Osteocyte (in vitro differentiated cells): ENCODE results near the gene CCNL2. TPM values are rescaled to one million over a fixed set of nuclear protein-coding genes. Genes with fewer than 3 reads are reported as not detected.
"Not testable (repeated sequence)": the region's sequence is repeated elsewhere in the genome, so short reads cannot be mapped to it uniquely, and the experiment has no call there.

Experiments
- DNase-seq: peaks from one replicate; pipeline ENCODE4 v3.0.0; 2021; ENCODE audit warnings: mixed read lengths; ENCODE audit not compliant: unreplicated experiment; ENCODE audit errors: extremely low spot score
- H3K27ac Mint-ChIP-seq: one replicate; pipeline ENCODE4 v1.8.0; 2021; ENCODE audit warnings: mild to moderate bottlenecking, mixed read lengths; ENCODE audit not compliant: unreplicated experiment
- H3K27me3 Mint-ChIP-seq: one replicate; pipeline ENCODE4 v1.8.0; 2021; ENCODE audit warnings: mixed read lengths; ENCODE audit not compliant: unreplicated experiment
- H3K36me3 Mint-ChIP-seq: one replicate; pipeline ENCODE4 v1.8.0; 2021; ENCODE audit warnings: mixed read lengths; ENCODE audit not compliant: unreplicated experiment
- H3K4me1 Mint-ChIP-seq: one replicate; pipeline ENCODE4 v1.8.0; 2021; ENCODE audit warnings: mixed read lengths; ENCODE audit not compliant: unreplicated experiment
- H3K4me3 Mint-ChIP-seq: one replicate; pipeline ENCODE4 v1.8.0; 2021; ENCODE audit warnings: mild to moderate bottlenecking, moderate library complexity, mixed read lengths; ENCODE audit not compliant: unreplicated experiment
- H3K9me3 Mint-ChIP-seq: one replicate; pipeline ENCODE4 v1.8.0; 2021; ENCODE audit warnings: mixed read lengths; ENCODE audit not compliant: unreplicated experiment
- long read RNA-seq: library from polyadenylated mRNA; unstranded; transcript quantifications from one replicate; pipeline ENCODE4 v2.0.0, GENCODE V29; 2021
- total RNA-seq: library from RNA; stranded (reverse); gene quantifications from 2 replicates; pipeline ENCODE4 v1.2.1, GENCODE V29; 2021
- TF ChIP-seq, protein P1 (sequence below): fragments of 200-600 bp; sonication (generic); IDR thresholded peaks from 2 replicates; pipeline ENCODE4 v1.5.0; 2021; ENCODE audit warnings: antibody characterized with exemption, mild to moderate bottlenecking, moderate library complexity

Gene CCNL2
- total RNA-seq = 262 and 272 TPM in 2 replicates
- long read RNA-seq, transcript CCNL2-204 (6 exons, 3,082 nt) = major isoform, 22 of 55 reads
- long read RNA-seq, partial matches to known transcripts = 11 of 55 reads
- long read RNA-seq, other reads (novel, unspliced or antisense) = 14 of 55 reads

DNA sequence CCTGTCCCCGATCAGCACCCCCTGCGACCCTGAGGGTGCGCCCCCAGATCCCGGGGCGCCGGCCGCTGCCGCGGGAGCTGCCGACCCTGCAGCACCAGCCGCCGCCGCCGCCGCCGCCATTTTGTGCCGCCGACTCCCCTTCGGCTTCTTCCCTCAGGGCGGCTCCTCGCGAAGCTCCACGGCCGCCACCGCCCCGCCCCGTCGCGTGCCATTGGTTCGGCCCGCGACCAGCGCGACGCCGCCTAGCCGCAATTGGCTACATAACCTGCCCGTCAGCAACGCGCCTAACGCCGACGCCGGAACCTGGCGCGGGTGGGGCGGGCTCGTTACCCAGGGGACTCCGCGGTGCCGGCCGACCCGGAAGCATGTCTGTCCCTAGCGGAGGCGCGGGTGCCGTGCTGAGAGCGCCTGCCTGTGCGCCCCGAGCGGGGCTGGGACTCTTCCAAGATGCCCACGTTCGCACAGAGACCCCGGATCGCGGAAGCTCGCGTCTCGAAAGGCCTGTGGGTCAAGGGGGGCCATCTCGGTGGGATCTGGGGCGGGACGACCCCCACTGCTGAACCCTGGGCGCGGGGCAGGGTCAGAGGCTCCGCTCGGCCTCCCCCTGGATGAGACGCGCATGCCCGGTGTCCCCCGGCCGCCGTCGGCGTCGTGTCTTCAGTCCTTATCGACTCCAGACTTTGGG lies at the start of gene CCNL2:
Gene CCNL2 (minus strand): TSS at position 149 of the 685 bp plus-strand sequence. CDS start 29 bp downstream, at position 120.
- Mint-ChIP-seq H3K27me3 (no peaks in the 10 kb centered on the region), H3K27ac (peak within 1 kb of the TSS; percentile 84), H3K36me3 (peaks cover 31% of the 10 kb centered on the region), H3K4me1 (peaks cover 29% of the 10 kb centered on the region), H3K4me3 (peak within 1 kb of the TSS; percentile 85), H3K9me3 (no peaks in the 10 kb centered on the region)
- peak; percentile 100 for DNase-seq
- TF ChIP-seq, protein P1, sequence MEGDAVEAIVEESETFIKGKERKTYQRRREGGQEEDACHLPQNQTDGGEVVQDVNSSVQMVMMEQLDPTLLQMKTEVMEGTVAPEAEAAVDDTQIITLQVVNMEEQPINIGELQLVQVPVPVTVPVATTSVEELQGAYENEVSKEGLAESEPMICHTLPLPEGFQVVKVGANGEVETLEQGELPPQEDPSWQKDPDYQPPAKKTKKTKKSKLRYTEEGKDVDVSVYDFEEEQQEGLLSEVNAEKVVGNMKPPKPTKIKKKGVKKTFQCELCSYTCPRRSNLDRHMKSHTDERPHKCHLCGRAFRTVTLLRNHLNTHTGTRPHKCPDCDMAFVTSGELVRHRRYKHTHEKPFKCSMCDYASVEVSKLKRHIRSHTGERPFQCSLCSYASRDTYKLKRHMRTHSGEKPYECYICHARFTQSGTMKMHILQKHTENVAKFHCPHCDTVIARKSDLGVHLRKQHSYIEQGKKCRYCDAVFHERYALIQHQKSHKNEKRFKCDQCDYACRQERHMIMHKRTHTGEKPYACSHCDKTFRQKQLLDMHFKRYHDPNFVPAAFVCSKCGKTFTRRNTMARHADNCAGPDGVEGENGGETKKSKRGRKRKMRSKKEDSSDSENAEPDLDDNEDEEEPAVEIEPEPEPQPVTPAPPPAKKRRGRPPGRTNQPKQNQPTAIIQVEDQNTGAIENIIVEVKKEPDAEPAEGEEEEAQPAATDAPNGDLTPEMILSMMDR = peak; percentile 58

DNA sequence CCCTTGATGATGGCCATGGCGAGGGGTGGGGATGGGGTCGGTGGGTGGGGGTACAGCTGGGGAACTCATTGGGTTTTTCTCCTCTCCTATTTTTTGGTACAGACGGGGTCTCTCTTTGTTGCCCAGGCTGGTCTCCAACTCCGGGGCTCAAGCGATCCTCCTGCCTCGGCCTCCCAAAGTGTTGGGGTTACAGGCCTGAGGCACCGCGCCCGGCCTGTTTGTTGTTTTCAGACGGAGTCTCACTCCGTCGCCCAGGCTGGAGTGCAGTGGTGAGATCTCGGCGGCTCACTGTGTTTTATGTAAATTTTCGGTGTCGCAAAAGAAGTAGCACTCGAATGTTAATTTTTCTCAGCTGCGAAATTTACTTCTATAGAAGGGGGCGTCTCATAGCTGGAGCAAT lies 47.5 kb upstream of the CCNL2 start:
- not testable (repeated sequence) for H3K9me3 Mint-ChIP-seq, H3K27me3 Mint-ChIP-seq, H3K4me1 Mint-ChIP-seq, DNase-seq, H3K4me3 Mint-ChIP-seq, H3K36me3 Mint-ChIP-seq, H3K27ac Mint-ChIP-seq

- Mint-ChIP-seq H3K4me3 (no peak overlapping the region), H3K27ac (no peak overlapping the region), H3K27me3 (no peaks in the 10 kb centered on the region), H3K4me1 (peaks cover 7% of the 10 kb centered on the region), H3K36me3 (no peaks in the 10 kb centered on the region), H3K9me3 (no peaks in the 10 kb centered on the region)
- no peak for DNase-seq
- TF ChIP-seq, protein P1 = no peak
These were observed 43.1 kb upstream of the CCNL2 start for GRCh38 chr1:1442069-1442770.

- Mint-ChIP-seq H3K27ac (no peak overlapping the region), H3K4me1 (peaks cover 9% of the 10 kb centered on the region), H3K27me3 (no peaks in the 10 kb centered on the region), H3K9me3 (no peaks in the 10 kb centered on the region), H3K36me3 (no peaks in the 10 kb centered on the region), H3K4me3 (no peak overlapping the region)
- TF ChIP-seq, protein P1 = peak; percentile 70
- DNase-seq = no peak
These were observed 42.1 kb upstream of the CCNL2 start for GRCh38 chr1:1441002-1441888.

- H3K36me3 Mint-ChIP-seq = no peaks in the 10 kb centered on the region
- DNase-seq = no peak
- peaks cover 11% of the 10 kb centered on the region for H3K4me1 Mint-ChIP-seq
- H3K9me3 Mint-ChIP-seq = no peaks in the 10 kb centered on the region
- no peak overlapping the region for H3K4me3 Mint-ChIP-seq
- TF ChIP-seq, protein P1 = no peak
- no peaks in the 10 kb centered on the region for H3K27me3 Mint-ChIP-seq
- H3K27ac Mint-ChIP-seq = no peak overlapping the region
These were observed 41.3 kb upstream of the CCNL2 start for GRCh38 chr1:1440262-1441001.
